GM18873 (cell line): ENCODE measurements around the gene SNX30.

Experiments
- ATAC-seq: cut with Tn5 transposase; IDR thresholded peaks from one replicate; pipeline ENCODE4 v1.9.1; 2021; ENCODE audit warnings: mild to moderate bottlenecking, moderate library complexity, moderate number of reproducible peaks; ENCODE audit not compliant: unreplicated experiment, low FRiP score

SNX30 gene

DNA sequence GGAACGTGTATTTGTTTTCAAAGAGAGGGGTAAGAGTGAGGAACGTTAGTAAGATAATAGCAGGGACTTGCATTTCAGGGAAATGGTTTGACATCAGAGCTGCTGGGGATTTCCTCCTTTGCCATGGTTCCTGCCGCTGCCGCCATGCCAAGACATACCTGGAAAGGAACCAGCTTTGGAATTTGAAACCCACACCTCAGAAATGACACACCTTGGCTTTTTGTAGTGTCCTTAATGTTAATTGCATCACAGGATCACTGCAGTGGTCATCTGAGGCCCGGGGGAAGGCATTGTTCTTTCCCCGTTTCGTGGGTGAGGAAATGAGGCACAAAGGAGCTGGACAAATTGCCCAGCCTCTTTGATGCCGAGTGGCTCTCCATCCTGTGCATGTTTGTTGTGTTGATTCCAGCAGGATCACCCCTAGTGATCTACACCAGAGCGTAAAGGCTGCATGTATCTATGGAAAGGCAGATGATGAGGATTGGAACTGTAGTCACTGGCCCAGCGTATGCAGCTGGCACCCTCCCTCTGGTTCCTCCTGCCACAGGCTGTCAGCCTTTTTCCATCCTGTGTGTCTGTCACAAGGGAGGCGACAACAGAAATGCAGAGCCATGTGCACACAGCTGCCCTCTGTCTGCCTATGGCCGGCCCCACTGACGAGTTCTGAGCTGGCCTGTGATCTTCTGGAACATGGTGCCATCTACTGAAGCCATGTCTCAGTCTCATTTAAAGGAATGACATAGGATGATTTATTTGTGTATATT, 102.4 kb downstream of the SNX30 start:
- ATAC-seq = no peak

DNA sequence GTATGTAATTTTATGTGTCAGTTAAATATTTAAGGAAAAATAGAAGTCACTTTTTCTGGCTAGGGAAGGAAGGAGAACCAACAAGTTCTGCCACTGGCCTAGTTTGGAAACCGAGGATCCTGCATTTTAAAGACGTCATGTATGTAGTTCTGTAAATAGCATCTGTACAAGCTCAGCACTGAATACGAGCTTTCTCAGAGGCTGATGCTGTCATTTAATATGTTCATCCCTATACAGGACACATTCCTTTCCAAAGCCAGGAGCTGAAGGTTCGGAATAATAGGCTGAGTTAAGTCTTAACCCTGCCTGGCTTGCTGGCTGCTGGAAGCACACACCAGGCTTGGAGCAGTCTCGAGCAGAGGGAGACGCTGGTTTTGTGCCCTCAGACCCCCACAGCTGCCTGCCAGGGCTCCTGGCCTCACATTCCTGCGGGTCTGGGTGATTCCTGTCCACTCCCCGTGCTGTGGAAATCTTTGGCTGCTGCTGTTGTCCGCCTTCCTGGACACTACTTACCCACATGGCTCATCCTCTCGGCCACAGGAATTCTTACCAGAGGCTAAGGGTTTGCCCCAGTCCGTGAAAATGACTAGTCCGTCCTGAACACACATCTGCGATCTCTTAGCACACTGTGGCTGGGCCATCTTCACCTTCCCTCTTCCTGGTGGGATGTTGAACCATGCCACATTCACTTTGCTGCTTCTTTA, 103.5 kb downstream of the SNX30 start:
- no peak for ATAC-seq

DNA sequence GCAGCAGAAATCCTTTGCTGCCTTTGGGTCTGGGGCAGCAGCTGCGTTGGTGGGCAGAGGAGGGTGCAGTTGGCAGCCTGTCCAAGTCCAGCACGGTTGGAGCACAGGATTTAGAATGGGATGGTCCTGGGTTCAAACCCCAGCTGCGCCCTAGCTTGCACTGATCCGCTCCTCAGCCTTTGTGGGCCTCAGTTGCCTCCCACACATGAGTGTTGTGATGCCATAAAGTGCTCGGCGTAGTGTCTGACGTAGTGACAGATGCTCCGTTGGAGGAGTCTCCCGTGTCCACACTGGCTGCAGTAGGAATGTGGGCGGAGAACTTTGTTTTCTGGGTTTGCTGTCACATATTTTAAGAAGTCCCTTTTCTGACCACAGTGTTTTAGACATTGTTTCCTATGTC, 104.1 kb downstream of the SNX30 start:
- ATAC-seq = no peak

DNA sequence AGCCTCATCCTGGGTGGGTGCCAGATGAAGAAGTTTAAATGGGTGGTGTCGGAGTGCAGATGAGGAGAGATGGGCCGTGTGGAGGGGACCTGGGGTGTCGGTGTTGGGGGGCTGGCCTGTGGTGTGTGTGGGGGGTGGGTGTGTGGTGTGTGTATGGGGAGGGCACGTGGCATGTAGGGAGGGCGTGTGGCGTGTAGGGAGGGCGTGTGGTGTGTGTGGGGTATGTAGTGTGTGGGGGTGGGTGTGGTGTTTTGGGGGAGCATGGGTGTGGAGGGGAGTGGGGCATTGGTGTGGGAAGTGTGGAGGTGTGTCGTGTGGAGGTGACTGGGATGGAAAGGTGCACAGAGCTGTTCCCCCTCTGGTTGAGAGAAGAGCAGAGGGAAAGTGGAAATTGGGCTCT, 105.6 kb downstream of the SNX30 start:
- ATAC-seq = no peak

DNA sequence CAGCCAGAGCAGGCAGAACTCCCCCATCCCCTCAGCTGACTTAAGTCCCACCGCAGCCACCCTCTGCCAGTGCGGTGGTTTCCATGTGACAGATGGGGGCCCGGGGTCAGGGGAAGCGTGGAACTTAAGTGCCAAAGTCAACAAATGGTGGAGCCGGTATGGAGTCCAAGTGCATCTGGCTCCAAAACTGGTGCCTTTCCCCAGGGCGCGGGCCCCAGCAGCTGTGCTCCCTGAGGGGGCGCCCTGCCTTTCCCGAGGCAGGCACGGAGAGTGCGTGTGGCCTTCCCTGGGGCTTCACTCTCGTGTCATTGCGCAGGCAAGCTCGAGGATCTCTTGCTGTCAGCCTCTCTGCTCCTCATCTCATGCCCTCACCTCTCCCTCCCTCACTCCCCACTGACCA, 106.3 kb downstream of the SNX30 start:
- no peak for ATAC-seq

DNA sequence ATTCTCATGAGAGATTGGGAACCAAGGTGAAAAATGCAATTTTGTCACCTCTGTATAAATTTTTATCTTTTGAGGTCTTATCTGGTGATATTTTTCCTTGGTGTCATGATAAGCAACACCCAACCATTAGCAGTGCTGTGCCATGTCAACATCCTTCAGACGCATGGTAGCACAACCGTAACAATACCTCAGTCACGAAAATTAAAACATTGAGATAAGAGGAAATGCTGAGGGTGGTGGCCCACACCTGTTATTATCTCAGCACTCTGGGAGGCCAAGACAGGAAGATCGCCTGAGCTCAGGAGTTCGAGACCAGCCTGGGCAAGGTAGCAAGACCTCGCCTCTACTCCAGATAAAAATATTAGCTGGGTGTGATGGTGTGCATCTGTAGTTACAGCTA, 107.4 kb downstream of the SNX30 start:
- ATAC-seq = no peak

DNA sequence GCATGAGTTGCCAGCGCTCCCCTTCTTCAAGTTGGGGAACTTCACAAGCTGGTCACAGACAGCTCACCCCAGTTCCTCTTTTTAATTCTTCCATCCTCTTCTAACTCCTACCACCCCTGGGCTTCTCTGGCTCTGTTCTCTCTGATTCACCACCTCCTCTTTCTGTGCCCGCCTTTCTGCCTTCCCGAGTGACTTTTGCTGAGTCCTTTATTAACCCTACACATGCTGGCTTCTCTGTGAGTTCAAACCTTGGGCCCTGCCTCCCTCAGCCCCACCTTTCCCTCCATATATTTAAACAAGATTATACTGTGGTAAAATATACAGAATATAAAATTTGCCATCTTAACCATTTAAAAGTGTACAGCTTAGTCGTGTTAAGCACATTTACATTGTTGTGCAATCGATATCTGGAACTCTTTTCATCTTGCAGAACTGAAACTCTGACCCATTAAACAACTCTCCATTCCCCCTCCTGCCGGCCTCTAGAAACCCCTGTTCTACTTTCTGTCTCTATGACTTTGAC, 108.1 kb downstream of the SNX30 start:
- peak; percentile 50 for ATAC-seq

DNA sequence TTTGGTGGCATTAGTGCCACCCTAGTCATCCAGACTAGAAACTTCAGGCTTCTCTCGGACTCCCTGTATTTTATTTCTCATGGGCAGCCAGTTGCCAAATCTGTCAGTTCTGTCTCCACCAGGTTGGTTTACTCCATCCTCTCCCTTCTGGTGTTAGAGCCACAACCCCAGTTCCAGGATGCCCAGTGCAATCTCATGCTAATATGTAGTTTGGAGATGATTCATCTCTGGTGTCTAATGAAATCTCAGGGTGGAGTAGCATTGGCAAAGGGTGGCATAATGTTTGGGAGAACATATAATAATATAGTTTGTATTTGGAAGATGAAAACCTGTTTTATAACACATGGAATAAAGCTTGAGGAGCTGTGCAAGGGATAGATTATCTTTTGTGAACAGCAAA, 109.9 kb downstream of the SNX30 start:
- no peak for ATAC-seq

DNA sequence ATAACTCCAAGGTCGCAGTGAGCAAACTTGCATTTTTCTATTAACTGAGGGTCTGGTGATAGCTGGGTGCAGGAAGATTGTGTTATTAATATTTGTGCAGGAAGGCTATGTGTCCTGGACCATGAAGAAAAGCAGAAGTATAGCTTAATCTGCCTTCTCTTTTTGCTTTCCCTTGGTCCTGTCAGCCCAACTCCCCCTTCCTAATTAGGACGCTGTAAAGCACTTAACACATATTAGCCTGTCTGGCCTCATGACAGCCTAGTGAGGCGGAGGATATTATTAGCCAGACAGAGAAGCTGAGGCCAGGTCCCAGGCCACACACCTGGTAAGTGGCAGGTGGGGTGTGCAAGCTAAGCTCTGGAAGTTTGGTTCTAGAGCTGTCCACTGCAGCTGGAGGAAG, 110.6 kb downstream of the SNX30 start:
- ATAC-seq = no peak

DNA sequence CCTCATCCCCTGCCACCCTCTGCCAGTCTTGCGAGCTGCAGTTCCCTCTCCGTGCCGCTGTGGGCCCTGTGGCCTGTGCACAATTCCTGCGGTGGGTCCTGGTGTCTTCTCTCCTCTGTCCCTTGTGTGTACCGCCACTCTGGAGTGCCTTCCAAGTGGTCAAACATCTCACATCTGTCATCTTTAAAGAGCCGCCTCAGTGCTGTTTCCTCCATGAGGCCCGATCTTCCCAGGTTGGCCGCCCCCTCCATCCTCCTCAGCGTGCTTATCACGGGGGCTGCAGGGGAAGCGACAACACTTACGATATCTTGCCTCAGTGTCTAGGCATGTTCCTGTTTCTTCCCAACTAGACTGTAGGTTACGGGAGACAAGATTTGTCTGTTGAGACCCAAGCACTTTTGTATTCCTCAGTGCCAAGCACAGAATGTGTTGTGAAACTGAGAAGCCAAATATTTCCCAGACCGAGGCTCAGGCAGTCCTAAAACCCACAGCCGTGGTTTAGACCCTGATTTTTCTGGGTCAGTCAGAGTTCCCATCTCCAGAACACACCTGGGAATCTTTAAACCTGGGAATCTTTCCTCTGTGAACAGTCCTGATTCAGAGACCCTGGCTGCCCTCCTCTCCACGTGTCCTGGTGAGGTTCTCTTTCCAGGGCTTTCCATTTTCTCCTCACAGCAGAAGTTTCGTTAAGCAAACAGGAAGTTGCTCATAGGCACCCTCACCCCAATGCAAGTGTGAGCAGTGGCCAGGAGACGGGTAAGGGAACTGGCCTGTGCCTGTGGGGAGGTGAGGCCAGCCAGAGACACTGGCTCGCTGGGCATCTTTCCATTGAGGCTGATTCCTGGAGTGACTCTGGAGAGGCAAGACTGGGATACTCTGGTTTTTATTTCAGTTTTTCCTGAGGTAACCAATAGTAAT, 111.3 kb downstream of the SNX30 start:
- ATAC-seq = no peak

DNA sequence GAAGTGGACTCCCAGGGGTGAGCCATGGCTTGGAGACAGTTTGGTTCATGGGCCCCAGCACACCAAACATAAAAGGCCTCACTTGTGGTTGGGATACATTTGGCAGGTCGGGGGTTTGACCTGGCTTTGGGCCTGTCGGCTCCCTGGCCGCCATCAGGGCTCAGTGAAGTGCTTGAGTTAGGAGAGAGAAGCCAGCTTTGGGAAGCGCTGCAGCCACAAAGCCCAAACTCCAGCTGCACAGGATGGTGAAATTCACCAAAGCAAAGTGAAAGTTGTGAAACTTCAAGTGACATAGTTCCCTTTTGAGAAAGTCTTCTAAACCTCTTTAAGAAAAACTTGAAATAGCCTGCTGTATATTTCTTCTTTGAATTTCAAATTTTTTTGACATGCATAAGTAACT, 112.7 kb downstream of the SNX30 start:
- no peak for ATAC-seq

DNA sequence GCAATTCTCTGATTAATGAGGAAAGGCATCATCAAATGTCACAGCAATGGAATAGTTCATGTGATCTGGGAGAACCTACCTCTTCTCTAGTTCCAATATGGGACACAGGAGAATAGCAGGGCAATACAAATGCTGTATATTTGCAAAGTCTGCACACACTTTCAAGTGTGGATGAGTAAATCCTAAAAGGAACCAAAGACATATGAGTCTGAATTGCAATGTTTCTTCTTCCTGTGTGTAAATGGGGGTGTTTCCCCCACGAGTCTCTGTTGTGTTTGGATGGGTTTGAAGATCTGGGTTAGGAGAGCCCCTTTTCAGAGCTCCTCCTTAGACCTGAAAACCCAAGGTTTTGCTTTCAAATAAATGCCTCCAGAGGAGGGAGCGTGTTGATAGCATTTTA, 113.2 kb downstream of the SNX30 start:
- no peak for ATAC-seq

DNA sequence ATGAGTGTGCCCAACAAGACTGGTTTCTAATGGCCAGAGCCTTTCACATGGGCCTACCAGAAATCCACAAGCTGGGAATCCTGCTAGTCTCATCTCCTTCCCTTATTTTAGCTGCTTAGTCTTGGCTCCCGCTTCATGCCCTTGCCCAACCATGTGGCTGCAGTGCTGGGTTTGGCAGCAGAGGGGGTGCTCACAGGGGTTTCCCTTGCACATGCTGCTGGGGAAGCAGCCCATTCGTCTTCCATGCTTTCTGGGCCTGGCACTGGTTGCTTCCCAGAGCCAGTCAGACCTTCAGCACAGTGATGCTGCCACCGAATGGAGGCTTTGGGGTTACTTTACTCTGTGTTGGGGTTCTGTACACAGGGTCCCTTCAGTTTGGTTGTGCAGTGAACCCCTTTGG, 113.8 kb downstream of the SNX30 start:
- ATAC-seq = no peak

DNA sequence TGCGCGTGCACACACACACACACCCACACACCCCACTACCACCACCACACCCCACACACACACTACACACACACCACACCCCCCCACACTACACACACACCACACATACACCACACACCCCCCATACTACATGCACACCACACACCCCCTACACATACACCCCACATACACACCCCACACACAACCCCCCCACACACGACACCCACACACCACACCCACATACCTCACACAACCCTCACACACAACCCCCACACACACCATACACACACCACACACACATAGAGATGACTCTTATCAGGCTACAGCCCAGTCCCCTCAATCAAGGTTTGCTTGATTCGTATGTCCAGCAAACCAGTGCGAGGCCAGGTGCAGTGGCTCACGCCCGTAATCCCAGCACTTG, 114.4 kb downstream of the SNX30 start:
- ATAC-seq = no peak

DNA sequence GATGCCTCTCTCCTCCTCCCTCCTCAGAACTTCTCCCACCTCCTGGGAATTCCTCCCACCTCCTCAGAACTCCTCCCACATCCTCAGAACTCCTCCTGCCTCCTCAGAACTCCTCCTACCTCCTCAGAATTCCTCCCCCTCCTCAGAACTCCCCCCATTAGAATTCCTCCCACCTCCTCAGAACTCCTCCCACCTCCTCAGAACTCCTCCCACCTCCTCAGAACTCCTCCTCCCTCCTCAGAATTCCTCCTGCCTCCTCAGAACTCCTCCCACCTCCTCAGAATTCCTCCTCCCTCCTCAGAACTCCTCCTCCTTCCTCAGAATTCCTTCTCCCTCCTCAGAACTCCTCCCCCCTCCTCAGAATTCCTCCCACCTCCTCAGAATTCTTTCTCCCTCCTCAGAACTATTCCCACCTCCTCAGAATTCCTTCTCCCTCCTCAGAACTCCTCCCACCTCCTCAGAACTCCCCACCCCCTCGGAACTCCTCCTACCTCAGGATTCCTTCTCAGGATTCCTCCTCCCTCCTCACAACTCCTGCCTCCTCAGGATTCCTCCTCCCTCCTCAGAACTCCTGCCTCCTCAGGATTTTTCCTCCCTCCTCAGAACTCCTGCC, 116.2 kb downstream of the SNX30 start:
- no peak for ATAC-seq

DNA sequence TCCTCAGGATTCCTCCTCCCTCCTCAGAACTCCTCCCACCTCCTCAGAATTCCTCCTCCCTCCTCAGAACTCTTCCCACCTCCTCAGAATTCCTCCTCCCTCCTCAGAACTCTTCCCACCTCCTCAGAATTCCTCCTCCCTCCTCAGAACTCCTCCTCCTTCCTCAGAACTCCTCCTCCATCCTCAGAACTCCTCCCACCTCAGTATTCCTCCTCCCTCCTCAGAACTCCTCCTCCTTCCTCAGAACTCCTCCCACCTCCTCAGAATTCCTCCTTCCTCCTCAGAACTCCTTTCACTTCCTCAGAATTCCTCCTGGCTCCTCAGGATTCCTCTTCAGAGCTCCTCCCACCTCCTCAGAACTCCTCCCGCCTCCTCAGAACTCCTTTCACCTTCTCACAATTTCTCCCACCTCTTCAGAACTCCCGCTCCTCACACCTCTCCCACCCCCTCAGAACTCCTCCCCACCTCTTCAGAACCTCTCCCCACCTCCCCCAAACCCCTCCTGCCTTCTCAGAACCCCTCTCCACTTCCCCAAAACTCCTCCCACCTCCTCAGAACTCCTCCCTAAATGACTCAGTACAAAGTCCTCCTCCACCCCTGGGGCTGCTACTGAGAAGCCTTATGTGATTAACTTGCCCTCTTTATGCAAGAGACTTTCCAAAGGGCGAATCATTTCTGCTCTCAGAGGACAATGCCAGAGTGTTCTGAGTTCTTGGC, 116.9 kb downstream of the SNX30 start:
- ATAC-seq = no peak

DNA sequence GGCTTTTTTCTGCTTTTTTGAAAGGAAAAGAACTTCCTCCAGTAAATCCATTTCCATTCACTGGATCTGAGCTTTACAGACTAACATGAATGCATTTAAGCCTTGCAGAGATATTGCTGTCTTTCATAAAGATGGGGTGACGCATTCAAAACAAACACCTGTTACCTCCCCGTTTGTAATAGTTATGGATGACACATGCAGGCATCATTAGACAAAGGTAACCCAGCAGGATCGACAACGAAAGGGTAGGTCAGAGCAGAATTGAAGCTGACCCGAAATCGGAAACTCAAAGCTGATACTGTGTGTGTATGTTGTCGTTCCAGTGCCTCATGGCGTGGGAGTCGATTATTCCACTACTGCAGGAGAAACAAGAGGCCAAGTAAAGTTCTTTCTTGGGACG, 117.9 kb downstream of the SNX30 start:
- no peak for ATAC-seq

DNA sequence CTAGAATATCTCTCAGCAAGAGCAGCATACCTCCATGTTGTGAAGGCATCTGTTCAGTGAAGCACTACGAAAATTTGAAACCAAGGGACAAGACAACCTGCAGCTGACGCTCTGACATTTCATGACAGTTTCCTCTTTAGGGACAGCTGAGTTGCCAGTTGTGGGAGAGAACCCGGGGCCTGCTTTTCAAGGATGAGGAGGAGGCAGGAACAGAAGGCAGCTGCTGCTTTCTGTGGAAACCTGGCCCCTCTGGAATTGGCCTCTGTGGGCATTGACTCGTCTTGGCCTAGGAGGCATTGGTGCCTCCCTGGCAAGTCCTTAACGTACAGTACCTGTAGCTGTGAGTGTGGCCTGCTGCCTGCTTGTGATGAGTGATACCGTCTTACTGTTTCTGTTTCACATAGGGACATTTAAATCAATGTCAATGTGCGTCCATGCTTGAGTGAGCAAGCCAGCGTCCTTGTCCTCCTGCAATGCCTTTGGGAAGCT, 118.5 kb downstream of the SNX30 start:
- no peak for ATAC-seq

DNA sequence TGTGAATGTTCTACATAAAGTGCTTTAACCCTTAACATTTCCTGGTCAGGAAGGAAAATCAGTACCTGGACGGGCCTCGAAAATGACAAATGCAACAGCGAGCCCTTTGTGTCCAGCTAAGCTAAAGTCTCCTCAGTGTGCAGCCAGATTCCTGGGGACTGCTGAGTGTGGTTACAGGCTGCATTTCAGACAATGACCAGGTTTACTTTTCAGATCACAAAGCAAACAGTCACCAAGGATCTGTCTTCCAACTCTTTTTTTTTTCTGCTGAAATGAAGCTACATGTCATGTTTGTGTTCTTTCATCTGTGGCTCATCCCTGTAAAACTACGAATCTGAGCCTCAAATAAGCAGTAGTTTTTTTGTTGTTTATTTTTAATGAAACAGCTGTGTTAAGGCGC, 119.4 kb downstream of the SNX30 start:
- no peak for ATAC-seq

DNA sequence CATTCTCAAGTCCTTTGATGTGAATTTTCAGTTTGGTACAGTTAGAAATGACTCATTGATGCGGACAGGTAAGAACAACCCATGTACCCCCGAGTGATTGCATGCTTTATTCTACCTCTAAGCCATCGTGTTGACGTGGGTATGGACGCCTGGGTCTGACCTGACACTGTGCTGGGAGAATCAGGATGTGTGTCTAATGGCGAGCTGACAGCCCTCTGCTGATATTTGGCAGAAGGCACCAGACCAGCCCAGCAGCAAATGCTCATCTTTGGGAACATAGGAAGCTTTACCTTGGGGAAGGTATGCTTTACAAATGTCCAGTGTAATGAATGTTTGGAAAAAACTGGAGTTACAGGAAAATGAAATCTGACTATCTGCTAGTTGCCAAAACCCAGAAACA, 120.0 kb downstream of the SNX30 start:
- ATAC-seq = no peak
